T47D (cell line): ENCODE results near the gene SORL1.

ENCODE experiments used
- DNase-seq, 2 experiments: peaks; one replicate each; pipeline versions ENCODE4 v3.0.0 to v3.0.0-alpha.2; 2011 to 2012; ENCODE audit warnings: low read depth in 1 of 2, low spot score in 1 of 2
- JUND ChIP-seq: IDR thresholded peaks from 2 replicates; pipeline ENCODE4 v1.6.1; 2012; ENCODE audit warnings: low read depth
- in situ Hi-C: cut with HindIII; loops from 2 replicates; pipeline ENCODE4 v1.10.0; 2016; ENCODE audit warnings: low sequenced_read_pairs, low pct_unique_long_range_greater_than_20kb

Gene SORL1

DNA sequence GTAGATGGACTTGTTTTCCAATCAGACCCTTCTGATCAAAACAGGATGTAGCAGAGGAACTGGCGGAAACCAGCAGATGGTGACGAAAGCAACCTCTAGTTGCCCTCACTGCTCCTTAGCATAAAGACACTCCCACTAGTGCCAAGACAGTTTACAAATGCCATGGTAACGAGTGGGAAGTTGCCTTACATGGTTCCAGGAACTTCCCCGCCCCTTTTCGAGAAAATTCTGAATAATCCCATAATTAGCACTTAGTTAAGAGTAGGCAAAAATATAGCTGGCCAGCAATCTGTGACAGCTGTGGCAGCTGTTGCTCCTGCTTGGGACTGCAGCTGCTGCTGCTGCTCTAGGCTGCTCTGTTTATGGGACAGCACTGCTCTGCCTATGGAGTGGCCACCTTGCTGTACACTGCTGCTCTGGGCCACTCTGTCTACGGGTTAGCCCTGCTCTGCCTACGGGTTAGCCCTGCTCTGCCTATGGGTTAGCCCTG, 33.4 kb upstream of the SORL1 start:
- DNase-seq, result peak in 1 of 2 experiments; percentile 38
- in situ Hi-C loops, result no loop called here
- no peak for TF ChIP-seq JUND

- TF ChIP-seq JUND, result no peak
- in situ Hi-C loops, result no loop called here
- peak in 1 of 2 experiments; percentile 38 for DNase-seq
These were observed 32.3 kb upstream of the SORL1 start for GRCh38 chr11:121419836-121420235.

GRCh38 chr11:121420398-121420797, 31.7 kb upstream of the SORL1 start:
- TF ChIP-seq JUND, result no peak
- DNase-seq, result no peak
- in situ Hi-C loops, result no loop called here

DNA sequence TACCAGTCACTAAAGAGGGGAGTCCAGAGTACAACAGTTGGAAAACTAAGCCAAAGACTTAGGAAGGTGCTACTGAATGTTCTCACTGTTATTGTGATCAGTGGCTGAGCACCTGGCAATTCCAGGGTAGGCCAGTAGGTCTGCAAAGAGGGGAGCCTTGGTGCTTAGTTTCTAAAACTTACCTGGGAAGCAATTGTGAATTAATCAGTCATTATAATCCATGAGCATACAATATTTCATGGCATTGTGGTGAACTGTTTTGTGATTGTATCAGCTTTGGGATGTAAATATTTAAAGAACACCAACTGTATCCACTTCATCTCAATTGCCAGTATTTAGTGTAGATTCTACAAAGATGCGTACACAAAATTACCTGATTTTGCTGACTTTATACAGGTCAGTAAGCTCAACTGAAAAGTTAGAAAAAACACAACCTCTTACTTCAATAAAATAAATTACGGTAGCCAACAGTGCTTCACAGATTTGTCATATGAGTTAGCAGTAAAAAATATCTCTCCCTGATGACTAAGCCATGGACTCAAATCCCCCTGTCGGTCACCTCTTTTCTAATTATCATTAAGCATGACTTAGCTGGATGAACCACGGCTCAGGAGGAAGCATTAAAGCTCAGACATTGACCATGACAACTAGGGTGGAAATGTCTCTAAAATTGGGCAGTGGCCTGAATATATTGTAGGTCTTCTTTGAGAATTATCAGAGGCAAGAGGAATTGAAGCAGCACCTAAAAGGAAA, 30.8 kb upstream of the SORL1 start:
- peak; percentile 80; the same call in 1 of the 2 replicates for TF ChIP-seq JUND
- in situ Hi-C loops, result no loop called here
- DNase-seq, result peak in 1 of 2 experiments; percentile 78

GRCh38 chr11:121422675-121423074, 29.4 kb upstream of the SORL1 start:
- no peak for TF ChIP-seq JUND
- no peak for DNase-seq
- in situ Hi-C loops, result no loop called here

- DNase-seq, result no peak
- in situ Hi-C loops, result no loop called here
- no peak for TF ChIP-seq JUND
These were observed 26.3 kb upstream of the SORL1 start for GRCh38 chr11:121425828-121426227.

- TF ChIP-seq JUND, result no peak
- in situ Hi-C loops, result no loop called here
These were observed 25.4 kb upstream of the SORL1 start for GRCh38 chr11:121426476-121427399.

GRCh38 chr11:121427400-121427744, 24.7 kb upstream of the SORL1 start:
- TF ChIP-seq JUND, result no peak
- in situ Hi-C loops, result no loop called here
- no peak for DNase-seq

More at GRCh38 chr11:121426476-121427399, 25.4 kb upstream of the SORL1 start:
- peak; percentile 46 to 77 for DNase-seq

GRCh38 chr11:121429556-121429955, 22.6 kb upstream of the SORL1 start:
- no peak for TF ChIP-seq JUND
- in situ Hi-C loops, result no loop called here
- DNase-seq, result no peak

- TF ChIP-seq JUND, result no peak
- in situ Hi-C loops, result no loop called here
- DNase-seq, result no peak
These were observed 20.1 kb upstream of the SORL1 start for GRCh38 chr11:121431820-121432526.

- no peak for TF ChIP-seq JUND
- DNase-seq, result no peak
These were observed 17.0 kb upstream of the SORL1 start for GRCh38 chr11:121435132-121435531.

More at GRCh38 chr11:121435132-121435531, 17.0 kb upstream of the SORL1 start:
- in situ Hi-C loops, result no loop called here
